ENCODE results near the gene ITGA11.
"Not testable (repeated sequence)": the region's sequence is repeated elsewhere in the genome, so short reads cannot be mapped to it uniquely, and the experiment has no call there.

Gene ITGA11

GRCh38 chr15:68427366-68427765, 4.6 kb downstream of the ITGA11 start:
- H3K4me3 ChIP-seq (ENCODE audit: low read depth, low read length) = no peak overlapping the region

DNA sequence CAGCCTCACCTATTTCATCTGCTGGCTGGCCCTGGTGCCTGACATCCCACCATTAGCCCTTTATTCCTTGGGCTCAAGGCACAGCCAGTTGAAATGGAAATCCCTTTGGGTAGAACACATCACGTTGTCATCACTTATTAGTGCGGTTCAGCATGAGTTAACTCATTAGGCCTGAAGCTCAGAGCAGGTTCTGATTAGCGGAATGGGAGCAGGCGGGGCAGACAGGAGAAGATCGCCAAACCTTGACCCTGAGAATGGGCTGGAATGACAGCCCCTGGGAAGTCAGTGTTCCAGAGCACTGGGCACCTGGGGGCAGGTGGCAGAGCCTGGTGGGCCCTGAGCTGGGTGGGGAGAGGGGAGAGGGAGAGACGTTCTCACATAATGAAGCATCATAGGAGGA, 5.8 kb downstream of the ITGA11 start:
- no peak overlapping the region for H3K4me3 ChIP-seq (ENCODE audit: low read depth, low read length)

GRCh38 chr15:68425428-68426060, 6.4 kb downstream of the ITGA11 start:
- no peak overlapping the region for H3K4me3 ChIP-seq (ENCODE audit: low read depth, low read length)

GRCh38 chr15:68424754-68425390, 7.1 kb downstream of the ITGA11 start:
- no peak overlapping the region for H3K4me3 ChIP-seq (ENCODE audit: low read depth, low read length)

DNA sequence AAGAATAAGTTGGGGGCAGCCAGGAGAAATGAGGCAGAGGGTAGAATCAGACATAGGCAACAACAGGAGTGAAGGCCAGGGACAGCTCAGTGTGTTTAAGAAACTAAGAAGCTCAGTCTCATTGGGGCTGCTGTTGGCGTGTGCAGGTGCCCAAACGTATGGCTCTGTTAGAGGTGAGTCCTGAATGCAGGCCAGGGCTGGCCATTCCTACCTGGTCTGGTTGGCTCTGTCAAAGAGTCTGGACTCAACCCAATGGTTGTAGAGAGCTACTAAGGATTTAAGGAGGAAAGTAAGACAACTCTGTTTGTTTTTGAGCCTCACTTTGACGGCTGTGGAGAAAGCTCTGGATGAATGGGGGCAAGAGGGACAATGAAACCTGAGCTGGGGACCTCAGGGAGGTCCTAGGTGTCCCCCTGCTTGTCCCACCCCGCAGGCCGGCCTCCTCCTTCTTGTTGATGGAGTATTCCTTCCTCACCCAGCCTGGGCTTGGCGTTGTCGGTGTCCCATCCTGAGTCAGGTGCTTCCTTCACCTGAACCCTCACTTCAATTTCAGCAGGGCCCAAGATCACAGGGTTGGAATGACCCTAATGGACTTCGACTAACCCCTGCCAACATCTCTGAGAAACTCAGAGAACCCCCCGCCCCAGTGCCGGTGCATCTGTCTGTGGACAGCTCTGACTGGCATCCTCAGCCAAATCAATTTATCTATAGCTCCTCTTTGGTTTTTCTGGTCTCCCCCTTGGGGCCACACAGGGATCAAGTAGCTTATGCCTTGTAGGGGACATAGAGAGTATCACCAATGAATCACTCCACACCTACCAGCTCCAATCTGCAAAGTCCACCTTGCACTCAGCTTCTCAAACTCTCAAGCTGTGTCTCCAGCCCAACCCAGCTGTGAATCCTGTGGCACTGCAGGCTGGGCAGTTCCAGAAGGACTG, 8.3 kb downstream of the ITGA11 start:
- no peak overlapping the region for H3K4me3 ChIP-seq (ENCODE audit: low read depth, low read length)

DNA sequence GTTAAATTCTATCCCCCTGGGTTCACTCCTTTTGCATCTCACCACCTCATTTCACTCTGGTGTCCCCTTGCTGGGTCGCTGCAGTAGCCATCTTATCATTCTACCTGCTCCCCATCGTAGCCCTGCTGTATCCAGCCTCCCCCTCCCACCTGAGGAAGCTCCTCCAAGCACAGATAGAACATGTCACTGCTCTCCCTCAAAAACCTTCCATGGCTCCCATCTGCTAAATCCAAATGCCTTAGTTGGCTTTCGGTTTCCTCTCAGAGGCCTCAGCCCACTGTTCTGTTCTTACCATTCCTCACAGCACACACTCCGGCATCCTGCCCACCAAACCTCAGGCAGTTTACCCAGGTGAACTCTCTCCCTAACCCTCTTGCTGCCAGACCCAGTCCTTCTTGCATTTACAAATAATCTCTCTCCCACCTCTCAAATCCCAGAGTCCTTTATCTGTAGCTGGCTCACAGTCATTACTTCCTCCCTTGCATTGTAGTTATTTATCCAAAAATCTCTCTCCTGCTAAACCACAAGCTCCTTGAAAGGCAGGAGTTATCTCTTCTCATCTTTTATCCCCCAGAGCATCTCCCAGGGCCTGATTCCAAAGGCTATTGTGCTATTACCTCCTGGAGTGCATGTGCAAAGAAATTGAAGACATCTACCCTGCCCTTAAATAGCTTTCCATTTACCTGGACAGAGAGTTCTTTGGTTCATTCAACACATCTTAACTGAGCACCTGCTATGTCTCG, 9.4 kb downstream of the ITGA11 start:
- not testable (repeated sequence) for H3K4me3 ChIP-seq (ENCODE audit: low read depth, low read length)

DNA sequence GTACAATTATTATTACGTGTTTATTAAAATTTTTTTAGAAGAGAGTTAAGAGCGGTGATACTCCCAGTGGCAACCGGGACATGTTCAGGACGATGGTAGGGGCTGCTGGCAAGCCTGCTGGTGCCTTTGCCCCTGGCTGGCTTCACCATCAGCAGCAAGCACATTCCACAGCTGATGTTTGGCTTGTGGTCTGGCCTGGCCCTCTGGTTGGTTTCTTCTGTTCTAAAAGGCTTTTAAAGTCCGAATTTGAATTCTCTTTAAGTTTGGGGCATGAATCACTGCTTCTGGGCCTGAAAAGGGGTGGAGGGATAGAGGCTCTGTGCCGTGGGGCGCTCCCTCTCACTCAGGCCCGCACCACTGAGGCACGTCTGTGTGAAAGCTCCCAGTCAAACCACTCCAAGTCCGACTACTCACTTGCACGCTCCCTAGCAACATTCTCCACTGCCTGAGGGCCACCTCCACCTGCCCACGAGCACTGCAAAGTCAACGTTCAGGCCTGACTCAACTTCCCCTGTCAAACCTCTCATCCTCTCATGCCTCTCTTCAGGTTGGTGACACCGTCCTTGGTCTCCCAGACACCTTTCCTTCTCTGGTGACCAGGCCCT, 10.1 kb downstream of the ITGA11 start:
- H3K4me3 ChIP-seq (ENCODE audit: low read depth, low read length) = no peak overlapping the region

DNA sequence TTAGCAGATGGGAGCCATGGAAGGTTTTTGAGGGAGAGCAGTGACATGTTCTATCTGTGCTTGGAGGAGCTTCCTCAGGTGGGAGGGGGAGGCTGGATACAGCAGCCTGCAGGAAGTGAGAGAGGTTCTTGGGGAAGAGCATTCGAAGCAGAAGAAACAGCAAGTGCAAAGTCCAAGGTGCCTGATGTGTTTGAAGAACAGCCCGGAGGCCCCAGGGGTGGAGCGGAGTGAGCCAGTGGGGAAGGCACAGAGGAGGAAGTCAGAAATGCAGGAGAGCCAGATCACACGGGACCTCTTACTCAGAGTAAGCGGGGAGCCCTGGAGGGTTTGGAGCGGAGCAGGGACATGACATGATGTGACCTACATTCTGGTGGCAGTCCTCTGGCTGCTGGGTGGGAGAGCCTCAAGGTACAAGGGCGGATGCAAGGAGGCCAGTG, 10.8 kb downstream of the ITGA11 start:
- no peak overlapping the region for H3K4me3 ChIP-seq (ENCODE audit: low read depth, low read length)

DNA sequence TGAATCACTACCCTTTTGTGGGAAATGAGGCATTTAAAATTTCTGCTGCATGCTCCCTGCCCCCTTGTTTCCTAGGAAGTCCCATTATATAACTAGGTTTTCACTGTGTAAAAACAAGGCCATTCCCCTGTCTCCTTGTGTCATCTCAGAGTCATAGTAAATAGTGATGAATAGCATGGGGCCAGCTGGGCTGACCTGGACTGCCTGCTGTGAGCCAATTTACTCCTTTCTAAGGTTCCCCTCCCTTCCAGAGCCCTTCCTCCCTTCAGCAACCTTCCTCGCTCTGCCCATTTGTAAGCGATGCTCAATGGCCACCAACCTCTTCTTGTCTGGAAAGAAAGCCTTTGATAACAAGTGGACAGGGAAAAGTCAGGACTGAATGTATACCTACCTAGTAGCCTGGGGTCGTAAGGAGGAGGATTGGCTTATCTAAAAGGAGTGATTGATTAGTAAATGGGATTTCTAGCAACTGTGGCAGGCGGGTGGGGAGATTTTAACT, 11.7 kb downstream of the ITGA11 start:
- H3K4me3 ChIP-seq (ENCODE audit: low read depth, low read length) = no peak overlapping the region

GRCh38 chr15:68419301-68420175, 12.4 kb downstream of the ITGA11 start:
- H3K4me3 ChIP-seq (ENCODE audit: low read depth, low read length) = no peak overlapping the region

GRCh38 chr15:68418611-68419161, 13.3 kb downstream of the ITGA11 start:
- H3K4me3 ChIP-seq (ENCODE audit: low read depth, low read length) = no peak overlapping the region

DNA sequence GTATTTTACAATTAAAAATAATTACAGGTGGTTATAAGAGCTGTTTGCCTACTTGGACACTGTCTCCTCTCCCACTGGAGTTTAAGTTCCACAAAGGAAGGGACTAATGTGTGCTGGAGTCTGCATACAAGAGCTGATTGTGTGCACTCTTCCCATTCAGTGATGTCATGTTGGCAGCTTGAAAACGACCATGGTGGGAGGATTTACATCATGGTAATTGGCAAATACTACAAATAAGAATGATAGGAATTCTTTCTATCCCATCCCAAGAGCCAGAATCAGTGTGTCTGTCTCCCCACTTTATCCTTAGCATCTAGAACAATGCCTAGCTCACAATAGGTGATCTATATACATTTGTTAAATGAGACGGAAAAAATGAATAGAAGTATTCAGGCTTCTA, 14.1 kb downstream of the ITGA11 start:
- H3K4me3 ChIP-seq (ENCODE audit: low read depth, low read length) = no peak overlapping the region

- H3K4me3 ChIP-seq (ENCODE audit: low read depth, low read length) = no peak overlapping the region
Observed at GRCh38 chr15:68417051-68417450, 14.9 kb downstream of the ITGA11 start.

- H3K4me3 ChIP-seq (ENCODE audit: low read depth, low read length) = no peak overlapping the region
Observed at GRCh38 chr15:68416158-68416535, 15.8 kb downstream of the ITGA11 start.

- H3K4me3 ChIP-seq (ENCODE audit: low read depth, low read length) = no peak overlapping the region
Observed at GRCh38 chr15:68415501-68416157, 16.3 kb downstream of the ITGA11 start.

DNA sequence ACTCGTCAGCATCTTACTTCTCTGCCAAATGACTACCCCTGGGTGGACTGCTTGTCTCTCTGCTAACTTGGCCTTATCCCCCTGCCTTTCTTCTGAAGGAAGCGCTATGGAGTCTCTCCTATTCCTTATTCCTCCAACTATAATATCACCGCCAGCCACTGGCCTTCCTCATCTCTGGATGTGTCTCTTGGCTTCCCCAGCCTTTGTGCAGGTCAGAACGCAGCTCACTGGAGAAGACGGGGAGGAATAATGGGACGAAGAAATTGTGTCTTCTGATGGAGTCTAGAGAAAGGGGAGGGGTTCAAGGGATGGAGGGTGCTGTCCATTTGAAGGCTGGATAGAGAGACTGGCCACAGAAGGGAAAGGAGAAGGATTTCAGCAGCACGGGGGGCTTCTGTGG, 16.9 kb downstream of the ITGA11 start:
- H3K4me3 ChIP-seq (ENCODE audit: low read depth, low read length) = no peak overlapping the region

GRCh38 chr15:68414591-68414990, 17.4 kb downstream of the ITGA11 start:
- no peak overlapping the region for H3K4me3 ChIP-seq (ENCODE audit: low read depth, low read length)

DNA sequence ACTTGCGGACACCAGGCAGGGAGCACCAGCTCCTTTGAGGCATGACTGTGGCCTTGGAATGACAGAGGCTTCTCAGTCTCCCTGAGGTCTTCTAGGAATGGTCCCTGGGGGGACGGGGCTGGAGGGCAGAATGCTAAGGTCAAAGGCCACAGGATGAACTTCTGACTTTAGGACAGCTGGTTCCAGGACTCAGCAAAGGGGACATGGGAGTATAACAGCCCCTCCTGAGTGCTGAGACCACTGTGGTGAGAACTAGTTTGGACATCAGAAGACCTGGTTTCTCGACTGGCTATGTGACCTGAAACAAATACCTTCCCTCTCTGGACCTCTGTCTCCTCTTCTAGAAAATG, 17.8 kb downstream of the ITGA11 start:
- no peak overlapping the region for H3K4me3 ChIP-seq (ENCODE audit: low read depth, low read length)

Measured in iPS-11a (cell line).